ENCODE data around the gene DLX2. TPM values are rescaled to one million over a fixed set of nuclear protein-coding genes. Genes with fewer than 3 reads are reported as not detected.

Gene DLX2
- total RNA-seq, 4 donors from 2014 or later: not detected

GRCh38 chr2:172095905-172096625 is 6.6 kb downstream of the DLX2 start:
- Histone ChIP-seq H3K4me1 (peaks cover 0 to 20% of the 10 kb centered on the region in 2 donors), H3K9me3 (no peaks in the 10 kb centered on the region), H3K27ac (no peak overlapping the region), H3K36me3 (no peaks in the 10 kb centered on the region), H3K27me3 (peaks cover 90 to 95% of the 10 kb centered on the region in 2 donors), H3K4me3 (no peak overlapping the region)
- DNase-seq: no peak
- intact Hi-C loops (cut with DNase I; ENCODE audit: low total_unique reads): no loop called here
- TF ChIP-seq CTCF (IDR thresholded peaks at IDR 0.05) (no peak), POLR2A (IDR thresholded peaks at IDR 0.05) (no peak)

GRCh38 chr2:172095146-172095904 is 7.4 kb downstream of the DLX2 start:
- intact Hi-C loops (cut with DNase I; ENCODE audit: low total_unique reads): no loop called here
- Histone ChIP-seq H3K9me3 (no peaks in the 10 kb centered on the region), H3K27ac (no peak overlapping the region), H3K4me1 (peaks cover 0 to 20% of the 10 kb centered on the region in 2 donors), H3K4me3 (peak overlapping the region in 1 of 2 donors; percentile 25), H3K36me3 (no peaks in the 10 kb centered on the region), H3K27me3 (peaks cover 90 to 98% of the 10 kb centered on the region in 2 donors)
- no peak for TF ChIP-seq POLR2A (IDR thresholded peaks at IDR 0.05)
- no peak for TF ChIP-seq CTCF (IDR thresholded peaks at IDR 0.05)
- peak in 1 of 2 donors; percentile 38 for DNase-seq

GRCh38 chr2:172094294-172095145 is 8.2 kb downstream of the DLX2 start:
- DNase-seq: no peak
- no peak for TF ChIP-seq CTCF (IDR thresholded peaks at IDR 0.05)
- no peak for TF ChIP-seq POLR2A (IDR thresholded peaks at IDR 0.05)
- Histone ChIP-seq H3K4me1 (peaks cover 0 to 20% of the 10 kb centered on the region in 2 donors), H3K9me3 (no peaks in the 10 kb centered on the region), H3K36me3 (no peaks in the 10 kb centered on the region), H3K4me3 (peak overlapping the region in 1 of 2 donors; percentile 25), H3K27ac (no peak overlapping the region), H3K27me3 (peaks cover 88 to 98% of the 10 kb centered on the region in 2 donors)
- intact Hi-C loops (cut with DNase I; ENCODE audit: low total_unique reads): no loop called here

- TF ChIP-seq CTCF (IDR thresholded peaks at IDR 0.05): no peak
- Histone ChIP-seq H3K27me3 (peaks cover 84 to 100% of the 10 kb centered on the region in 2 donors), H3K9me3 (no peaks in the 10 kb centered on the region), H3K27ac (no peak overlapping the region), H3K36me3 (no peaks in the 10 kb centered on the region), H3K4me1 (peaks cover 0 to 20% of the 10 kb centered on the region in 2 donors), H3K4me3 (no peak overlapping the region)
- DNase-seq: no peak
- intact Hi-C loops (cut with DNase I; ENCODE audit: low total_unique reads): no loop called here
Measured at GRCh38 chr2:172093416-172094293, 9.0 kb downstream of the DLX2 start.
